ENCODE results near the gene KBTBD12.

The KBTBD12 gene

DNA sequence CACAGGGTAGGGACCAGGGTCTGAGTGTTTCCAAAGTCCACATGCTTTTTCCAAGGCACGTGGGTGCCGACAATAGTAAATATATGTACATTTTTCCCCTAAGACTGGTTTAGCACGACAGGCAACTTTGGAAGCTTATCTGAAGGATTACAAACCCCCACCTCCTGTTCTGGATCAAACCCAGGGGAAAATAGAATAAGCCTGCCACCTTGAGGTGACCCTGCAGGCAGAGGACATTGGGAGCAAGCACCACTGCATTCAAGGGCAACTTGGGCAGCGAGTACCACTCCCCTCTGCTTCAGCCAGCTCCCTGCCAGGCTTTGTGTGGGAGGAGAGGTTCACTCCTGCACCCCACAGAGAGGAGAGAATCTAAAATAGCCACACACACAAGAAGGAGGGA, 44.8 kb downstream of the KBTBD12 start:
- Histone ChIP-seq H4K20me1 (ENCODE audit: insufficient read depth) (no peaks in the 10 kb centered on the region), H3K79me2 (ENCODE audit: insufficient read depth, low read depth) (no peaks in the 10 kb centered on the region), H3K27ac (no peak overlapping the region), H3K27me3 (ENCODE audit: insufficient read depth, low read depth) (no peaks in the 10 kb centered on the region), H3K36me3 (ENCODE audit: insufficient read depth) (no peaks in the 10 kb centered on the region), H2AFZ (ENCODE audit: low read depth) (no peak overlapping the region), H3K4me3 (IDR thresholded peaks at IDR 0.05; ENCODE audit: insufficient read depth, low read depth, low read length) (no peak overlapping the region), H3K9ac (no peak overlapping the region), H3K4me1 (ENCODE audit: low read depth, poor library complexity, severe bottlenecking) (peaks cover 5% of the 10 kb centered on the region), H3K4me2 (no peak overlapping the region)
- peak; percentile 32; the same call in 1 of the 2 replicates for TF ChIP-seq CTCF (conservative IDR thresholded peaks at IDR 0.05; ENCODE audit: low read depth, low read length)

DNA sequence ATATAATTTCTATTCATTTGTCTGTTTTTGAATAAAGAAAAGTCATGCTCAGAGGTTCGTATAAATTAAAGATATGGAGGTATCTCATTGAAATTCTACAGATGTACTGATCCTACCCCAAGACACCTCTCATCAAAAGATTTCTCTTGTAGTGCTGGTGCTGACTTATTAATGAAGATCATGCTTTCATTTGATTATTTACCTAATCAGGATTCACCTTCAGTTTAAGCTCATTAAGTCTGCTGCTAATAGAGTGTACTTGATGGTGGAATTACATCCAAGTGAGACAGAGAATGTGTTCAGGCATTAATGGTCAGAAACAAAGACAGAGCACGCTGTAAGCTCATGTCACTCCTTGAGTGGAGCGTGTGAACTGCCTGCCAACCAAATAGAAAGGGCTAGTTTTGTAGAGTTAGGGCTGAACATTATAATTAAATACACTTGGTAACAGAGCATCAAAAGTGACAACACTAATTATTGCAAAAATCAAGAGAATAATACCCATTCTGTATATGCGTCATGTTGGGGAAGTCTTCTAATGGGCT, 45.5 kb downstream of the KBTBD12 start:
- Histone ChIP-seq H3K27me3 (ENCODE audit: insufficient read depth, low read depth) (no peaks in the 10 kb centered on the region), H4K20me1 (ENCODE audit: insufficient read depth) (no peaks in the 10 kb centered on the region), H2AFZ (ENCODE audit: low read depth) (no peak overlapping the region), H3K4me3 (IDR thresholded peaks at IDR 0.05; ENCODE audit: insufficient read depth, low read depth, low read length) (no peak overlapping the region), H3K79me2 (ENCODE audit: insufficient read depth, low read depth) (no peaks in the 10 kb centered on the region), H3K36me3 (ENCODE audit: insufficient read depth) (no peaks in the 10 kb centered on the region), H3K27ac (no peak overlapping the region), H3K9ac (no peak overlapping the region), H3K4me2 (no peak overlapping the region), H3K4me1 (ENCODE audit: low read depth, poor library complexity, severe bottlenecking) (peaks cover 11% of the 10 kb centered on the region)
- TF ChIP-seq CTCF (conservative IDR thresholded peaks at IDR 0.05; ENCODE audit: low read depth, low read length) = no peak

- Histone ChIP-seq H4K20me1 (ENCODE audit: insufficient read depth) (no peaks in the 10 kb centered on the region), H3K4me1 (ENCODE audit: low read depth, poor library complexity, severe bottlenecking) (peaks cover 17% of the 10 kb centered on the region), H2AFZ (ENCODE audit: low read depth) (no peak overlapping the region), H3K36me3 (ENCODE audit: insufficient read depth) (no peaks in the 10 kb centered on the region), H3K79me2 (ENCODE audit: insufficient read depth, low read depth) (no peaks in the 10 kb centered on the region), H3K4me3 (IDR thresholded peaks at IDR 0.05; ENCODE audit: insufficient read depth, low read depth, low read length) (no peak overlapping the region), H3K27ac (no peak overlapping the region), H3K9ac (no peak overlapping the region), H3K27me3 (ENCODE audit: insufficient read depth, low read depth) (no peaks in the 10 kb centered on the region), H3K4me2 (no peak overlapping the region)
- TF ChIP-seq CTCF (conservative IDR thresholded peaks at IDR 0.05; ENCODE audit: low read depth, low read length) = no peak
Observed at GRCh38 chr3:127961124-127961523, 46.1 kb downstream of the KBTBD12 start.

DNA sequence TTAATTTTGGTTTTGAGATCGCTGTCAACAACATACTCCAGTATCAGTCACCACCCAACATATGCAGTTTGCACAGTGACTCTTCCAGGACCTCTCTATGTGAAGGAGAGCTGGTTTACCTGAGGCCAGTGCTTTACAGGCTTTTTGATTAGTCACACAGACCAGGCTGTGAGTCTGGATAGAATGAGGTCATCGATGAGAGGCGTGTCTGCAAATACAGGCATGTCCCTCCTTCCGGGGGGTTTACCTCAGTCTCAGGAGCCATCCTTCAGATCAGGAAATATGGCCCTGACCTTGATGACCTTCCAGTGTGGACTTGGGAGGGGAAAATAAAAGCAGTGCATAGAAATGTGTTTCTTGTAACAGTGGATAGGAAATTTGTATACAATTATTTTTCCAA, 46.9 kb downstream of the KBTBD12 start:
- Histone ChIP-seq H3K9ac (no peak overlapping the region), H3K4me2 (no peak overlapping the region), H3K36me3 (ENCODE audit: insufficient read depth) (no peaks in the 10 kb centered on the region), H3K27me3 (ENCODE audit: insufficient read depth, low read depth) (no peaks in the 10 kb centered on the region), H3K4me1 (ENCODE audit: low read depth, poor library complexity, severe bottlenecking) (peaks cover 21% of the 10 kb centered on the region), H2AFZ (ENCODE audit: low read depth) (no peak overlapping the region), H3K27ac (no peak overlapping the region), H3K79me2 (ENCODE audit: insufficient read depth, low read depth) (no peaks in the 10 kb centered on the region), H3K4me3 (IDR thresholded peaks at IDR 0.05; ENCODE audit: insufficient read depth, low read depth, low read length) (no peak overlapping the region), H4K20me1 (ENCODE audit: insufficient read depth) (no peaks in the 10 kb centered on the region)
- TF ChIP-seq CTCF (conservative IDR thresholded peaks at IDR 0.05; ENCODE audit: low read depth, low read length) = no peak
